H1 (cell line): ENCODE results near the gene R3HDM1. TPM values are rescaled to one million over a fixed set of nuclear protein-coding genes. Genes with fewer than 3 reads are reported as not detected.

ENCODE experiments used
- CTCF ChIA-PET: fragments of 300-600 bp; sonication (Branson Sonifier 250); formaldehyde crosslinking; loops from one replicate; lab custom pipeline; 2021; ENCODE audit not compliant: partially characterized antibody; lab: Charles Lee
- POLR2A ChIA-PET: fragments of 300-600 bp; sonication (Branson Sonifier 250); formaldehyde crosslinking; loops from one replicate; lab custom pipeline; 2021; ENCODE audit warnings: inconsistent platforms; ENCODE audit not compliant: partially characterized antibody; lab: Charles Lee
- DNase-seq, 2 experiments: peaks; one replicate each; pipeline versions ENCODE4 v3.0.0 to v3.0.0-alpha.2; 2010 to 2022; ENCODE audit warnings: low spot score in 2 of 2, low read depth in 1 of 2, mixed read lengths in 1 of 2
- FAIRE-seq: peaks from 2 replicates; lab custom pipeline; 2011; peaks lifted over from hg19 to GRCh38; lab: Jason Lieb, UNC
- H2AFZ ChIP-seq: 2 replicates; pipeline ENCODE4 v1.8.1; 2012; ENCODE audit warnings: low read length, inconsistent platforms
- H2AK5ac ChIP-seq: 2 replicates; pipeline ENCODE4 v1.6.1; 2013; ENCODE audit warnings: low read depth, low read length
- H2BK120ac ChIP-seq: replicated peaks from 2 replicates; pipeline ENCODE3; 2013; ENCODE audit warnings: low read depth, low read length, inconsistent platforms
- H2BK12ac ChIP-seq: 2 replicates; pipeline ENCODE4 v1.6.1; 2013; ENCODE audit warnings: low read depth, low read length
- H2BK15ac ChIP-seq: 2 replicates; pipeline ENCODE4 v1.6.1; 2013; ENCODE audit warnings: low read length
- H2BK20ac ChIP-seq: 2 replicates; pipeline ENCODE4 v1.6.1; 2013; ENCODE audit warnings: low read length
- H2BK5ac ChIP-seq: 2 replicates; pipeline ENCODE4 v1.6.1; 2013; ENCODE audit warnings: low read depth, low read length
- H3K14ac ChIP-seq: 2 replicates; pipeline ENCODE4 v1.6.1; 2013; ENCODE audit warnings: inconsistent platforms; ENCODE audit not compliant: insufficient read length
- H3K18ac ChIP-seq: 2 replicates; pipeline ENCODE4 v1.6.1; 2013; ENCODE audit warnings: low read length; ENCODE audit errors: extremely low read depth
- H3K23ac ChIP-seq: 2 replicates; pipeline ENCODE4 v1.6.1; 2013; ENCODE audit warnings: inconsistent platforms; ENCODE audit not compliant: insufficient read length
- H3K23me2 ChIP-seq: 2 replicates; pipeline ENCODE4 v1.6.1; 2013; ENCODE audit warnings: low read depth, low read length
- H3K27ac ChIP-seq: 2 replicates; pipeline ENCODE4 v1.6.1; 2011; ENCODE audit warnings: low read depth, low read length, inconsistent platforms
- H3K27me3 ChIP-seq, 4 experiments: replicated peaks in 1 of 4; 1 replicate in 1 of 4; 2 replicates in 3 of 4; pipeline versions ENCODE4 v1.6.1 to v1.8.1; 2011 to 2013; ENCODE audit warnings: low read length in 3 of 4, mild to moderate bottlenecking in 3 of 4, inconsistent platforms in 2 of 4, mixed read lengths in 2 of 4, moderate library complexity in 1 of 4; ENCODE audit not compliant: control insufficient read depth in 3 of 4, insufficient read depth in 3 of 4; ENCODE audit errors: extremely low read depth in 1 of 4
- H3K36me3 ChIP-seq, 4 experiments: 2 replicates each; pipeline versions ENCODE4 v1.6.1 to v1.8.1; 2011 to 2013; ENCODE audit warnings: mild to moderate bottlenecking in 4 of 4, low read length in 3 of 4, moderate library complexity in 2 of 4, control low read depth in 1 of 4, inconsistent platforms in 1 of 4; ENCODE audit not compliant: insufficient read depth in 4 of 4, control insufficient read depth in 2 of 4
- H3K4ac ChIP-seq: replicated peaks from 2 replicates; pipeline ENCODE3; 2013; ENCODE audit warnings: low read length, low read depth, mixed read lengths, inconsistent platforms; ENCODE audit not compliant: insufficient read length
- H3K4me1 ChIP-seq, 4 experiments: replicated peaks in 1 of 4; 1 replicate in 1 of 4; 2 replicates in 3 of 4; pipeline versions ENCODE4 v1.6.1 to v1.8.1; 2011 to 2013; ENCODE audit warnings: low read length in 3 of 4, inconsistent platforms in 2 of 4, mixed read lengths in 1 of 4; ENCODE audit not compliant: insufficient read depth in 4 of 4, control insufficient read depth in 3 of 4
- H3K4me2 ChIP-seq, 2 experiments: 2 replicates each; pipeline versions ENCODE4 v1.6.1 to v1.8.1; 2011 to 2013; ENCODE audit warnings: low read depth in 2 of 2, low read length in 2 of 2, control low read depth in 1 of 2, inconsistent platforms in 1 of 2, mild to moderate bottlenecking in 1 of 2; ENCODE audit not compliant: insufficient read depth in 1 of 2
- H3K4me3 ChIP-seq, 4 experiments: fragments of 200-600, 300-600 bp in 1 of 4; sonication (generic), shearing (Covaris generic), sonication (Bioruptor Twin) in 1 of 4; 2 replicates each; pipeline versions ENCODE4 v1.5.1 to v1.8.1; 2011 to 2016; ENCODE audit warnings: low read length in 4 of 4, low read depth in 3 of 4, control low read depth in 2 of 4, inconsistent platforms in 2 of 4, mild to moderate bottlenecking in 2 of 4, mixed read lengths in 1 of 4, moderate library complexity in 1 of 4; ENCODE audit not compliant: insufficient read depth in 2 of 4; ENCODE audit errors: extremely low read depth in 1 of 4
- H3K56ac ChIP-seq: replicated peaks from 2 replicates; pipeline ENCODE3; 2013; ENCODE audit warnings: low read depth, mild to moderate bottlenecking, mixed read lengths, low read length, inconsistent platforms; ENCODE audit not compliant: insufficient read length
- H3K79me1 ChIP-seq: 2 replicates; pipeline ENCODE4 v1.6.1; 2013; ENCODE audit warnings: low read depth, low read length, control low read depth
- H3K79me2 ChIP-seq, 2 experiments: 2 replicates each; pipeline versions ENCODE4 v1.6.1 to v1.8.1; 2012 to 2013; ENCODE audit warnings: low read length in 2 of 2, mild to moderate bottlenecking in 2 of 2, inconsistent platforms in 1 of 2; ENCODE audit not compliant: insufficient read depth in 2 of 2, control insufficient read depth in 1 of 2
- H3K9ac ChIP-seq, 4 experiments: replicated peaks in 1 of 4; 1 replicate in 1 of 4; 2 replicates in 3 of 4; pipeline versions ENCODE4 v1.6.1 to v1.8.1; 2011 to 2013; ENCODE audit warnings: low read depth in 3 of 4, low read length in 3 of 4, control low read depth in 2 of 4, mild to moderate bottlenecking in 2 of 4, moderate library complexity in 2 of 4, inconsistent platforms in 1 of 4; ENCODE audit errors: extremely low read depth in 1 of 4
- H3K9me3 ChIP-seq, 2 experiments: 2 replicates each; pipeline versions ENCODE4 v1.6.1 to v1.8.1; 2012 to 2013; ENCODE audit warnings: mild to moderate bottlenecking in 2 of 2, moderate library complexity in 2 of 2, control low read depth in 1 of 2, inconsistent platforms in 1 of 2, low read depth in 1 of 2, low read length in 1 of 2, mixed read lengths in 1 of 2; ENCODE audit not compliant: insufficient read depth in 2 of 2
- H4K20me1 ChIP-seq, 2 experiments: replicated peaks in 1 of 2; 2 replicates each; pipeline versions ENCODE3 to v1.8.1; 2011 to 2013; ENCODE audit warnings: inconsistent platforms in 2 of 2, low read length in 2 of 2, mild to moderate bottlenecking in 1 of 2; ENCODE audit not compliant: insufficient read depth in 2 of 2, control insufficient read depth in 1 of 2
- H4K5ac ChIP-seq: 2 replicates; pipeline ENCODE4 v1.6.1; 2013; ENCODE audit warnings: low read length, low read depth, mixed read lengths, inconsistent platforms; ENCODE audit not compliant: insufficient read length
- H4K8ac ChIP-seq: 2 replicates; pipeline ENCODE4 v1.8.0; 2013; ENCODE audit warnings: mild to moderate bottlenecking, moderate library complexity, low read length, inconsistent platforms; ENCODE audit not compliant: insufficient read depth; ENCODE audit errors: extremely low read depth
- H4K91ac ChIP-seq: replicated peaks from 2 replicates; pipeline ENCODE3; 2013; ENCODE audit warnings: low read length, mixed read lengths, inconsistent platforms; ENCODE audit not compliant: insufficient read length
- E2F6 ChIP-seq: IDR thresholded peaks from 2 replicates; pipeline ENCODE4 v1.6.1; 2012; ENCODE audit warnings: inconsistent platforms
- JUN ChIP-seq: IDR thresholded peaks from 2 replicates; pipeline ENCODE4 v1.6.1; 2011; ENCODE audit warnings: low read depth, mild to moderate bottlenecking, improper control_type of control experiment, low read length
- POU5F1 ChIP-seq: IDR thresholded peaks from 2 replicates; pipeline ENCODE4 v1.6.1; 2011; ENCODE audit warnings: low read depth, mild to moderate bottlenecking, low read length, moderate library complexity
- WGBS, 2 experiments: shearing (Covaris generic) in 1 of 2; methylation state at CpG; one replicate each; pipeline versions ENCODE4 v1.1.6 to v1.1.7; 2013 to 2015; ENCODE audit warnings: low lambda C conversion rate in 2 of 2, mixed read lengths in 2 of 2, inconsistent platforms in 1 of 2, low coverage in 1 of 2, missing lambda C conversion rate in 1 of 2; ENCODE audit not compliant: insufficient replicate concordance in 2 of 2, insufficient coverage in 1 of 2, insufficient read length in 1 of 2; ENCODE audit errors: extremely low coverage in 1 of 2, missing lambda C conversion rate in 1 of 2; 5-methylcytosine and 5-hydroxymethylcytosine counted together
- polyA plus RNA-seq, 7 experiments: library from polyadenylated mRNA; depleted of rRNA in 3 of 7; stranded (reverse) in 5 of 7; unstranded in 2 of 7; fragments of >200 nt in 5 of 7; fragments of 200-250 nt in 2 of 7; gene quantifications; 1 replicate in 5 of 7; 2 replicates in 1 of 7; 4 replicates in 1 of 7; pipeline versions ENCODE4 v1.2.1 to v1.2.3, GENCODE V29; 2011 to 2013; ENCODE audit warnings: missing spikeins in 2 of 7, mixed read lengths in 2 of 7
- total RNA-seq: library from RNA; stranded (reverse); fragmentation: NEBNext Ultra II Directional; extraction: Animal tissue kit (Norgen Biotek cat#: 25700); gene quantifications from 2 replicates; pipeline ENCODE4 v1.2.1, GENCODE V29; 2021

R3HDM1 gene
- total and polyA plus RNA-seq, 2 of the 8 experiments (the other 6 are each of a cell fraction or from before 2014, with no cell fraction given): 77.7 to 120 TPM

- ChIA-PET POLR2A (no interaction called here), CTCF (no interaction called here)
- H4K5ac ChIP-seq: no peak overlapping the region
- H4K8ac ChIP-seq: no peak overlapping the region
- H3K4me2 ChIP-seq: no peak overlapping the region
- no peak overlapping the region for H3K4me3 ChIP-seq
- H3K14ac ChIP-seq: no peak overlapping the region
- H3K36me3 ChIP-seq: no peaks in the 10 kb centered on the region
- DNase-seq (no peak), FAIRE-seq (peak; percentile 62)
- no peak overlapping the region for H2BK12ac ChIP-seq
- no peak overlapping the region for H4K91ac ChIP-seq
- no peak overlapping the region for H3K27ac ChIP-seq
- H3K18ac ChIP-seq: no peak overlapping the region
- no peak overlapping the region for H2AFZ ChIP-seq
- no peak overlapping the region for H2BK15ac ChIP-seq
- H2BK120ac ChIP-seq: no peak overlapping the region
- H2BK5ac ChIP-seq: no peak overlapping the region
- peaks cover 5% of the 10 kb centered on the region for H3K79me1 ChIP-seq
- no peak overlapping the region for H2AK5ac ChIP-seq
- no peak overlapping the region for H3K9ac ChIP-seq
- no peak overlapping the region for H3K4ac ChIP-seq
- no peaks in the 10 kb centered on the region for H3K9me3 ChIP-seq
- no peak overlapping the region for H3K56ac ChIP-seq
- no peaks in the 10 kb centered on the region for H3K27me3 ChIP-seq
- WGBS, 2 experiments: 91% methylated on average over 1 of the region's 1 CpG; no CpG with 5 or more reads in 1 of the 2 experiments
- H3K23ac ChIP-seq: no peak overlapping the region
- peaks cover 0 to 4% (median 0%) of the 10 kb centered on the region in 4 experiments; a peak in 3 of 7 replicates for H3K4me1 ChIP-seq
- H2BK20ac ChIP-seq: no peak overlapping the region
- no peaks in the 10 kb centered on the region; the same call in 1 of the 2 replicates for H3K23me2 ChIP-seq
- peaks cover 2 to 88% of the 10 kb centered on the region in 2 experiments; a peak in 3 of 4 replicates for H3K79me2 ChIP-seq
- peaks cover 5 to 8% of the 10 kb centered on the region in 2 experiments for H4K20me1 ChIP-seq
- TF ChIP-seq POU5F1 (no peak), JUN (no peak), E2F6 (no peak)
These were observed 26.2 kb downstream of the R3HDM1 start for GRCh38 chr2:135557530-135557929.
